ENCODE data around the gene TECTA.
"Not testable (repeated sequence)": the region's sequence is repeated elsewhere in the genome, so short reads cannot be mapped to it uniquely, and the experiment has no call there.

TECTA gene

GRCh38 chr11:121235057-121235456 is 134.0 kb downstream of the TECTA start:
- no peak overlapping the region for H3K4me3 Mint-ChIP-seq
- peaks cover 8% of the 10 kb centered on the region for H3K4me1 Mint-ChIP-seq (ENCODE audit: low read depth)
- no peaks in the 10 kb centered on the region for H3K9me3 Mint-ChIP-seq
- H3K27ac Mint-ChIP-seq: no peak overlapping the region
- H3K36me3 Mint-ChIP-seq (ENCODE audit: low read depth): no peaks in the 10 kb centered on the region
- peaks cover 49% of the 10 kb centered on the region for H3K27me3 Mint-ChIP-seq

- Mint-ChIP-seq H3K27me3 (peaks cover 47% of the 10 kb centered on the region), H3K4me1 (ENCODE audit: low read depth) (peaks cover 8% of the 10 kb centered on the region), H3K27ac (no peak overlapping the region), H3K9me3 (no peaks in the 10 kb centered on the region), H3K36me3 (ENCODE audit: low read depth) (no peaks in the 10 kb centered on the region), H3K4me3 (no peak overlapping the region)
These were observed 135.3 kb downstream of the TECTA start for GRCh38 chr11:121236115-121237001.

GRCh38 chr11:121237247-121237646 is 136.2 kb downstream of the TECTA start:
- peak overlapping the region; percentile 12 for H3K4me3 Mint-ChIP-seq

GRCh38 chr11:121237686-121238658 is 136.9 kb downstream of the TECTA start:
- peaks cover 41% of the 10 kb centered on the region for H3K27me3 Mint-ChIP-seq
- no peaks in the 10 kb centered on the region for H3K9me3 Mint-ChIP-seq
- peaks cover 8% of the 10 kb centered on the region for H3K4me1 Mint-ChIP-seq (ENCODE audit: low read depth)
- no peaks in the 10 kb centered on the region for H3K36me3 Mint-ChIP-seq (ENCODE audit: low read depth)
- no peak overlapping the region for H3K27ac Mint-ChIP-seq
- no peak overlapping the region for H3K4me3 Mint-ChIP-seq

More at GRCh38 chr11:121237247-121237646, 136.2 kb downstream of the TECTA start:
- not testable (repeated sequence) for H3K9me3 Mint-ChIP-seq; H3K36me3 Mint-ChIP-seq (ENCODE audit: low read depth); H3K27ac Mint-ChIP-seq; H3K4me1 Mint-ChIP-seq (ENCODE audit: low read depth)
- H3K27me3 Mint-ChIP-seq: peaks cover 41% of the 10 kb centered on the region

GRCh38 chr11:121238956-121239355 is 137.9 kb downstream of the TECTA start:
- Mint-ChIP-seq H3K4me1 (ENCODE audit: low read depth) (peaks cover 8% of the 10 kb centered on the region), H3K4me3 (no peak overlapping the region), H3K27me3 (peaks cover 39% of the 10 kb centered on the region), H3K36me3 (ENCODE audit: low read depth) (no peaks in the 10 kb centered on the region), H3K9me3 (no peaks in the 10 kb centered on the region), H3K27ac (no peak overlapping the region)

- not testable (repeated sequence) for H3K36me3 Mint-ChIP-seq (ENCODE audit: low read depth); H3K4me3 Mint-ChIP-seq; H3K27ac Mint-ChIP-seq; H3K9me3 Mint-ChIP-seq; H3K4me1 Mint-ChIP-seq (ENCODE audit: low read depth)
- peaks cover 31% of the 10 kb centered on the region for H3K27me3 Mint-ChIP-seq
These were observed 139.0 kb downstream of the TECTA start for GRCh38 chr11:121240001-121240400.

GRCh38 chr11:121240650-121241303 is 139.7 kb downstream of the TECTA start:
- H3K9me3 Mint-ChIP-seq: no peaks in the 10 kb centered on the region
- peaks cover 8% of the 10 kb centered on the region for H3K4me1 Mint-ChIP-seq (ENCODE audit: low read depth)
- H3K36me3 Mint-ChIP-seq (ENCODE audit: low read depth): no peaks in the 10 kb centered on the region
- H3K27ac Mint-ChIP-seq: no peak overlapping the region
- H3K27me3 Mint-ChIP-seq: peaks cover 24% of the 10 kb centered on the region
- no peak overlapping the region for H3K4me3 Mint-ChIP-seq

Data from stimulated activated naive CD8-positive, alpha-beta T cell treated with anti-CD3 and anti-CD28 coated beads, Interleukin-15, Interleukin-2, amounts not matched to agents 100 ng/mL and 50 ng/mL, for 24 hours (primary cell).